ENCODE measurements around the gene GAS7. TPM values are rescaled to one million over a fixed set of nuclear protein-coding genes. Genes with fewer than 3 reads are reported as not detected.
A peak's percentile ranks its signal among the peaks of the same experiment; 100 is the strongest.

Gene GAS7
- total RNA-seq, 2 donors from 2014 or later: 10.3 to 144 TPM

DNA sequence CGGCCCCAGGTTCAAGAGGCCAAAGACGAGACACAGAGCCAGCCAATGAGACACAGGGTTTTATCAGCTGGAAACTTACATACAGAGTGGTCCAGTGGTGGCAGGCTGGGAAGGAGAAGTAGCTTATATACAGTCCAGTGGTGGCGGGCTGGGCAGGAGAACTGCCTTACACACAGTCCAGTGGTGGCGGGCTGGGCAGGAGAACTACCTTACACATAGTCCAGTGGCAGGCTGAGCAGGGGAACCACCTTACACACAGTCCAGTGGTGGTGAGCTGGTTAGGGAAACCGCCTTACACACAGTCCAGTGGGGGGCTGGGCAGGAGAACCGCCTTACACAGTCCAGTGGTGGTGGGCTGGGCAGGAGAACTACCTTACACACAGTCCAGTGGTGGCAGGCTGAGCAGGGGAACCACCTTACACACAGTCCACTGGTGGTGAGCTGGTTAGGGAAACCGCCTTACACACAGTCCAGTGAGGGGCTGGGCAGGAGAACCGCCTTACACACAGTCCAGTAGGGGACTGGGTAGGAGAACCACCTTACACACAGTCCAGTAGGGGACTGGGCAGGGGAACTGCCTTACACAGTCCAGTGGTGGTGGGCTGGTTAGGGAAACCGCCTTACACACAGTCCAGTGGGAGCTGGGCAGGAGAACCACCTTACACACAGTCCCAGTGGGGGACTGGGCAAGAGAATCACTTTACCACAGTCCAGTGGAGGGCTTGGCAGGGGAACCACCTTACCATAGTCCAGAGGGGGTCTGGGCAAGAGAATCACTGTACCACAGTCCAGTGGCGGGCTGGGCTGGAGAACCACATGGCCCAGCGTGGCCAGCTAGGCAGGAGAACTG is 90.9 kb downstream of the GAS7 start:
- no peaks in the 10 kb centered on the region for H3K27me3 ChIP-seq (replicated peaks; ENCODE audit: insufficient read depth)
- WGBS: 78% methylated on average over 11 of the region's 11 CpGs
- H3K4me3 ChIP-seq: no peak overlapping the region
- no peak for DNase-seq (ENCODE audit: low spot score)
- no peaks in the 10 kb centered on the region for H3K9me3 ChIP-seq
- no peaks in the 10 kb centered on the region for H3K36me3 ChIP-seq
- intact Hi-C loops (cut with DNase I): no loop called here
- no peak overlapping the region for H3K27ac ChIP-seq
- TF ChIP-seq, protein P1, sequence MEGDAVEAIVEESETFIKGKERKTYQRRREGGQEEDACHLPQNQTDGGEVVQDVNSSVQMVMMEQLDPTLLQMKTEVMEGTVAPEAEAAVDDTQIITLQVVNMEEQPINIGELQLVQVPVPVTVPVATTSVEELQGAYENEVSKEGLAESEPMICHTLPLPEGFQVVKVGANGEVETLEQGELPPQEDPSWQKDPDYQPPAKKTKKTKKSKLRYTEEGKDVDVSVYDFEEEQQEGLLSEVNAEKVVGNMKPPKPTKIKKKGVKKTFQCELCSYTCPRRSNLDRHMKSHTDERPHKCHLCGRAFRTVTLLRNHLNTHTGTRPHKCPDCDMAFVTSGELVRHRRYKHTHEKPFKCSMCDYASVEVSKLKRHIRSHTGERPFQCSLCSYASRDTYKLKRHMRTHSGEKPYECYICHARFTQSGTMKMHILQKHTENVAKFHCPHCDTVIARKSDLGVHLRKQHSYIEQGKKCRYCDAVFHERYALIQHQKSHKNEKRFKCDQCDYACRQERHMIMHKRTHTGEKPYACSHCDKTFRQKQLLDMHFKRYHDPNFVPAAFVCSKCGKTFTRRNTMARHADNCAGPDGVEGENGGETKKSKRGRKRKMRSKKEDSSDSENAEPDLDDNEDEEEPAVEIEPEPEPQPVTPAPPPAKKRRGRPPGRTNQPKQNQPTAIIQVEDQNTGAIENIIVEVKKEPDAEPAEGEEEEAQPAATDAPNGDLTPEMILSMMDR (IDR thresholded peaks at IDR 0.05): no peak
- TF ChIP-seq POLR2A (IDR thresholded peaks at IDR 0.05): no peak
- TF ChIP-seq POLR2AphosphoS5 (IDR thresholded peaks at IDR 0.05): no peak
- no peaks in the 10 kb centered on the region for H3K4me1 ChIP-seq (replicated peaks)

DNA sequence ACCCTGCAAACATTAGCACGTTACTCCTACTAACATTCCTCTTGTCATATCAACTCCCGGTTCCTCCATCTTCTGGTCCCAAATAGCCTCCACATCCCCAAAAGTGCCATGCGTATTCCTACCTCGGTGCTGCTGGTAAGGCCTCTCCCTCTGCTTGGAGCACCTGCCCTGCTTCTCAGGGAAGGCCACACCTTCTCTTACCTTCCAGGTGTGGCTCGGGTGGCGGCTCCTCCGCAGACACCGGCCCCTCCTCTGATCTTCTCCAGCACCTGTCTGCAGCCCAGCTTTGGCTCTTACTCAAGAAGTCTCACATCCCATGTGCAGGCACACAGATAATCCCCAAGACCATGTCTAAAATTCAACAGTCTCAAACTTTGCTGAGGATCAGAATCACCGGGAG is 92.3 kb downstream of the GAS7 start:
- intact Hi-C loops (cut with DNase I): no loop called here
- H3K4me3 ChIP-seq: no peak overlapping the region

DNA sequence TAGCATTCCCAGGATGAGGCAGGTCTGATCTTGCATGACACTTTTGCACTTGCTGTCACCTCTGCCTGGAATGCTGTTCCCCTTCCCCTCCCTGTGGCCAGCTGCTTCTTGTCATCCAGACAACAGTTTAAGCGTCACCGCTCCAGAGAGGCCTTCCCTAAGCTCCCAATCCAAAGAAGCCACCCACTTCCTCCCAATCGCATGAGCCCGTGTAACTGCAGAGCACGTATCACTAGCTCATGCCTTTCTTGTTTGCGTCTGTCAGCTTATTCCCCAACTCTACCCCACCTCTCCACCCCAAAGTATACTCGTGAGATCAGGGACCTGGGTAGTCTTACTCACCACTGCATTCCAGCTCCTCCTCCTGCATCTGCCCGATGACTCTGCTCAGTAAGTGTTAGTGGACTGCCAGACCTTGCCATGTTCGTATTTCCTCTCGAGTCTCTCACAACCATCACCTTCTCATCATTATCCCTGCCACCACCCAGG is 92.8 kb downstream of the GAS7 start:
- no peak for DNase-seq (ENCODE audit: low spot score)
- Histone ChIP-seq H3K9me3 (no peaks in the 10 kb centered on the region), H3K27ac (no peak overlapping the region), H3K36me3 (no peaks in the 10 kb centered on the region), H3K4me1 (replicated peaks) (no peaks in the 10 kb centered on the region), H3K4me3 (no peak overlapping the region), H3K27me3 (replicated peaks; ENCODE audit: insufficient read depth) (no peaks in the 10 kb centered on the region)
- intact Hi-C loops (cut with DNase I): no loop called here
- TF ChIP-seq POLR2A (IDR thresholded peaks at IDR 0.05): no peak
- TF ChIP-seq, protein P1 (IDR thresholded peaks at IDR 0.05): no peak
- peak; percentile 48 for TF ChIP-seq POLR2AphosphoS5 (IDR thresholded peaks at IDR 0.05)
- WGBS: 33% methylated on average over 10 of the region's 10 CpGs

More for the DNA sequence above, 92.3 kb downstream of the GAS7 start:
- Histone ChIP-seq H3K27ac (no peak overlapping the region), H3K36me3 (no peaks in the 10 kb centered on the region), H3K27me3 (replicated peaks; ENCODE audit: insufficient read depth) (no peaks in the 10 kb centered on the region), H3K4me1 (replicated peaks) (no peaks in the 10 kb centered on the region), H3K9me3 (no peaks in the 10 kb centered on the region)
- DNase-seq (ENCODE audit: low spot score): no peak
- WGBS: 85% methylated on average over 9 of the region's 9 CpGs
- TF ChIP-seq POLR2A (IDR thresholded peaks at IDR 0.05) (no peak), POLR2AphosphoS5 (IDR thresholded peaks at IDR 0.05) (no peak)
- TF ChIP-seq, protein P1 (IDR thresholded peaks at IDR 0.05): no peak

DNA sequence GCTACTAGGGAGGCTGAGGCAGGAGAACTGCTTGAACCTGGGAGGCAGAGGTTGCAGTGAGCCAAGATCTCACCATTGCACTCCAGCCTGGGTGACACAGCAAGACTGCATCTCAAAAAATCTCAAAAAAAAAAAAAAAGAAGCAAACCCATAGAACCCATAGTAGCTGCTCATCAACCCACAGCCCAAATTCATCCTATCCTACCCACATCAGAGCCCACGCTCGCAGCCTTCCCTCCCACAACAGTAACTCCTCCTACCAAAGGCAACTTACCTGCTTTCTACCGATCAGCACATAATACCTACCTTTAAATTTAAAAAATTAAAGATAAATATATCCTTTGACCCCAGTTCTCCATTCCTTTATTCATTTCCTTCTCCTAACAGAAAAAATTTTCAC is 94.7 kb downstream of the GAS7 start:
- Histone ChIP-seq H3K36me3 (no peaks in the 10 kb centered on the region), H3K27ac (no peak overlapping the region), H3K4me1 (replicated peaks) (no peaks in the 10 kb centered on the region), H3K4me3 (no peak overlapping the region), H3K9me3 (no peaks in the 10 kb centered on the region), H3K27me3 (replicated peaks; ENCODE audit: insufficient read depth) (no peaks in the 10 kb centered on the region)
- intact Hi-C loops (cut with DNase I): no loop called here
- no peak for DNase-seq (ENCODE audit: low spot score)
- 94% methylated on average over 3 of the region's 3 CpGs for WGBS
- TF ChIP-seq, protein P1 (IDR thresholded peaks at IDR 0.05): no peak
- TF ChIP-seq POLR2AphosphoS5 (IDR thresholded peaks at IDR 0.05): no peak
- no peak for TF ChIP-seq POLR2A (IDR thresholded peaks at IDR 0.05)

DNA sequence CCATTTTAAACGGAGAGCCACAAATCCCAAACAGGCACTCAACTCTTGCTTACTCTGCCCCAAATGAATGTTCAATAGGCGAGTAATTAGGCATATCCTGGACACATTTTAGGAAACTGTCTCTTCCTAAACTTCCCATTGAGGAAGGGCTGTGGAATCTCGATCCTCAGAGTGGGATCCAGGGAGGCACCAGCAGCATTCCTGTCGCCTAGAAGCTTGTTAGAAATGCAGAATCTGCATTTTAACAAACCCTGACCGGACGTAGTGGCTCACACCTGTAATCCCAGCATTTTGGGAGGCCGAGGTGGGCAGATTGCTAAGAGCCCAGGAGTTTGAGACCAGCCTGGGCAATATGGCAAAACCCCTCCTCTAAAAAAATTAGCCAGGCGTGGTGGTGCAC is 95.6 kb downstream of the GAS7 start:
- H3K27ac ChIP-seq: no peak overlapping the region
- H3K9me3 ChIP-seq: no peaks in the 10 kb centered on the region
- TF ChIP-seq POLR2A (IDR thresholded peaks at IDR 0.05): no peak
- TF ChIP-seq POLR2AphosphoS5 (IDR thresholded peaks at IDR 0.05): no peak
- TF ChIP-seq, protein P1 (IDR thresholded peaks at IDR 0.05): no peak
- no peak overlapping the region for H3K4me3 ChIP-seq
- no peaks in the 10 kb centered on the region for H3K27me3 ChIP-seq (replicated peaks; ENCODE audit: insufficient read depth)
- WGBS: 96% methylated on average over 8 of the region's 8 CpGs
- intact Hi-C loops (cut with DNase I): no loop called here
- DNase-seq (ENCODE audit: low spot score): no peak
- no peaks in the 10 kb centered on the region for H3K36me3 ChIP-seq
- no peaks in the 10 kb centered on the region for H3K4me1 ChIP-seq (replicated peaks)

All from prostate gland (tissue), 2 donors.